Prostate gland (tissue), 2 donors: ENCODE measurements around the gene PCSK6.

Source experiments
- POLR2A ChIP-seq: fragments of 450-650 bp; IDR thresholded peaks from one replicate; pipeline ENCODE4 v1.6.1; 2016; ENCODE audit warnings: antibody characterized with exemption, mild to moderate bottlenecking
- POLR2AphosphoS5 ChIP-seq: sonication (generic); formaldehyde crosslinking; IDR thresholded peaks from one replicate; pipeline ENCODE4 v1.6.1; 2017; ENCODE audit warnings: antibody characterized with exemption
- TF ChIP-seq, protein P1 (sequence below), 4 experiments: fragments of 200-600 bp in 2 of 4; fragments of 450-650 bp in 2 of 4; sonication (generic) in 2 of 4; IDR thresholded peaks; 1 replicate in 3 of 4; 2 replicates in 1 of 4; pipeline ENCODE4 v1.5.1; 2016 to 2019; ENCODE audit warnings: antibody characterized with exemption in 4 of 4, mild to moderate bottlenecking in 2 of 4, moderate library complexity in 2 of 4

DNA sequence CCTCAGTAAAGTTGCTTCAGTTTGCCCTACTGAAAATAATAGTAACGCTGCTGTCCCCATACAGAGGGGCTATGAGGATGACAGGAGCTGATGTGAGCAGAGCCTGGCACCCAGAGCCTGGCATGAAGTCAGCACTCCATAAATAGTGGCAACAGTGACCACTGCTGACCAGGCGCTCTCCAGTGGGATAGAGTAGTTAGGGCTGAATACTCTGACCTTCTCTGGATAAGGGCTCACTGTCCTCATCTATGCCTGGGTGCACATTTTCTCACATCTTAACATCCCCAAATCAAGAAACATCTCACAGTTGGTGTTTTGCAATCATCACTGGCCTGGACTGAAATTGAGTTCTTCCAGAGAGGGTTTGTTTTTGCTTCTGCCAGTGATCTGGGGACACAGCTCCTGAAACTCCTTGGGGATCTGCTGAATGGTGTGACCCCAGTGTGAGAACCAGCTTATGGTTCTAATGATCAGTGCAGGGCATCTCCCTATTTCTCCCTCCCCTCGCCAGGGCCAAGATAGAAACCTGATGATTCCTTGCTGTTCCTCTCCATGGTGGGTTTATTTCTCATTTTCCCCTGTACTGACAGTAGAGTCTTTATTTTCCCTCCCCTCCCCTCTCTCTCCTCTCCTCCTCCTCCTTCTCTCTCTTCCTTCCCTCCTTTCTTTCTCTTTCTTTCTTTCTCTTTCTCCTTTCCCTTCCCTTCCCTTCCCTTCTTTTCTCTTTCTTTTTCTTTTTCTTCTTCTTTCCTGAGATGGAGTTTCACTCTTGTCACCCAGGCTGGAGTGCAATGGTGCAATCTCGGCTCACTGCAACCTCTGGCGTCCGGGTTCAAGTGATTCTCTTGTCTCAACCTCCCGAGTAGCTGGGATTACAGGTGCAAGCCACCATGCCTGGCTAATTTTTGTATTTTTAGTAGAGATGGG, 3.5 kb upstream of the PCSK6 start:
- TF ChIP-seq, protein P1, sequence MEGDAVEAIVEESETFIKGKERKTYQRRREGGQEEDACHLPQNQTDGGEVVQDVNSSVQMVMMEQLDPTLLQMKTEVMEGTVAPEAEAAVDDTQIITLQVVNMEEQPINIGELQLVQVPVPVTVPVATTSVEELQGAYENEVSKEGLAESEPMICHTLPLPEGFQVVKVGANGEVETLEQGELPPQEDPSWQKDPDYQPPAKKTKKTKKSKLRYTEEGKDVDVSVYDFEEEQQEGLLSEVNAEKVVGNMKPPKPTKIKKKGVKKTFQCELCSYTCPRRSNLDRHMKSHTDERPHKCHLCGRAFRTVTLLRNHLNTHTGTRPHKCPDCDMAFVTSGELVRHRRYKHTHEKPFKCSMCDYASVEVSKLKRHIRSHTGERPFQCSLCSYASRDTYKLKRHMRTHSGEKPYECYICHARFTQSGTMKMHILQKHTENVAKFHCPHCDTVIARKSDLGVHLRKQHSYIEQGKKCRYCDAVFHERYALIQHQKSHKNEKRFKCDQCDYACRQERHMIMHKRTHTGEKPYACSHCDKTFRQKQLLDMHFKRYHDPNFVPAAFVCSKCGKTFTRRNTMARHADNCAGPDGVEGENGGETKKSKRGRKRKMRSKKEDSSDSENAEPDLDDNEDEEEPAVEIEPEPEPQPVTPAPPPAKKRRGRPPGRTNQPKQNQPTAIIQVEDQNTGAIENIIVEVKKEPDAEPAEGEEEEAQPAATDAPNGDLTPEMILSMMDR (IDR thresholded peaks at IDR 0.05) = no peak
- TF ChIP-seq POLR2A = no peak
- no peak for TF ChIP-seq POLR2AphosphoS5
